GM13977 (cell line): ENCODE results near the gene EEF1AKMT4.

Experiments
- DNase-seq: peaks from one replicate; pipeline ENCODE4 v3.0.0; 2012; ENCODE audit warnings: low spot score
- in situ Hi-C: fragments of 300-500 bp; cut with MboI; formaldehyde crosslinking; loops from one replicate; pipeline ENCODE4 v1.12.0; 2022; ENCODE audit warnings: low sequenced_read_pairs, low pct_unique_long_range_greater_than_20kb, mixed read lengths, inconsistent platforms; ENCODE audit not compliant: unreplicated experiment
- TF ChIP-seq, protein P1 (sequence below): IDR thresholded peaks from 2 replicates; pipeline ENCODE4 v1.5.1; 2012; ENCODE audit warnings: mild to moderate bottlenecking, control low read depth; ENCODE audit not compliant: insufficient read depth; ENCODE audit errors: extremely low read depth, missing control alignments

Gene EEF1AKMT4

DNA sequence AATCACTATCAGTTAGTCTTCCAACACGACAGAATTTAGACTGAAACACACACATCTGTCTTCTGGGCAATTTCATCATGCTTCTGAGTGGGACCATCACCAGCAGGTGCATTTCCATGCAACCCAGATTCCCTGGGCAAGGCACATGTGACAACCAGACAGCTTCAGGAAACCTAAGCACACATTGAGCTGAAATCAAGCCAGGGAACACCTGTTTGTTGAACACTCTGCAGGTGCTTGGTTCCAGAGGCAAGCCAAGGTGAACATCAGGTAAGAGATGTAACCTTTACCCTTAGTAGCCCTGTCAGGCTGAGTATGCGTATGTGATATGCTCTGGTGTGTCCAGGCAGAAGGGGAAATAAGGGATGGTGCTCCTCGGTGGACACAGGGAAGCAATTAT is 46.3 kb downstream of the EEF1AKMT4 start:
- DNase-seq = peak; percentile 1
- TF ChIP-seq, protein P1, sequence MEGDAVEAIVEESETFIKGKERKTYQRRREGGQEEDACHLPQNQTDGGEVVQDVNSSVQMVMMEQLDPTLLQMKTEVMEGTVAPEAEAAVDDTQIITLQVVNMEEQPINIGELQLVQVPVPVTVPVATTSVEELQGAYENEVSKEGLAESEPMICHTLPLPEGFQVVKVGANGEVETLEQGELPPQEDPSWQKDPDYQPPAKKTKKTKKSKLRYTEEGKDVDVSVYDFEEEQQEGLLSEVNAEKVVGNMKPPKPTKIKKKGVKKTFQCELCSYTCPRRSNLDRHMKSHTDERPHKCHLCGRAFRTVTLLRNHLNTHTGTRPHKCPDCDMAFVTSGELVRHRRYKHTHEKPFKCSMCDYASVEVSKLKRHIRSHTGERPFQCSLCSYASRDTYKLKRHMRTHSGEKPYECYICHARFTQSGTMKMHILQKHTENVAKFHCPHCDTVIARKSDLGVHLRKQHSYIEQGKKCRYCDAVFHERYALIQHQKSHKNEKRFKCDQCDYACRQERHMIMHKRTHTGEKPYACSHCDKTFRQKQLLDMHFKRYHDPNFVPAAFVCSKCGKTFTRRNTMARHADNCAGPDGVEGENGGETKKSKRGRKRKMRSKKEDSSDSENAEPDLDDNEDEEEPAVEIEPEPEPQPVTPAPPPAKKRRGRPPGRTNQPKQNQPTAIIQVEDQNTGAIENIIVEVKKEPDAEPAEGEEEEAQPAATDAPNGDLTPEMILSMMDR = no peak
- in situ Hi-C loops = no loop called here

DNA sequence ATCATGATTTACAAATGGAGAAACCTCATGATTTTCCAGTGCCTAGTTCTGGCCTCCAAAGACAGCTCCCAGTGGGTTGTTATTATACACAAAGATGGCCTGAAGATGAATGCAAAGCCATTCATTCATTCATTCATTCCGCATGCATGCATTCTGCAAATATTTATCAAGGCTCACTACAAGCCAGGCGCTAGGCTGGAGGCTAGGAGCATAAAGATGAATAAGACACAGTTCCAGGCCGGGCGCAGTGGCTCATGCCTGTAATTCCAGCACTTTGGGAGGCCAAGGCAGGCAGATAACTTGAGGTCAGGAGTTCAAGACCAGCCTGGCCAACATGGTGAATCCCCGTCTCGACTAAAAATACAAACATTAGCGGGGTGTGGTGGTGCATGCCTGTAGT is 47.1 kb downstream of the EEF1AKMT4 start:
- DNase-seq = no peak
- in situ Hi-C loops = no loop called here
- TF ChIP-seq, protein P1 = no peak

DNA sequence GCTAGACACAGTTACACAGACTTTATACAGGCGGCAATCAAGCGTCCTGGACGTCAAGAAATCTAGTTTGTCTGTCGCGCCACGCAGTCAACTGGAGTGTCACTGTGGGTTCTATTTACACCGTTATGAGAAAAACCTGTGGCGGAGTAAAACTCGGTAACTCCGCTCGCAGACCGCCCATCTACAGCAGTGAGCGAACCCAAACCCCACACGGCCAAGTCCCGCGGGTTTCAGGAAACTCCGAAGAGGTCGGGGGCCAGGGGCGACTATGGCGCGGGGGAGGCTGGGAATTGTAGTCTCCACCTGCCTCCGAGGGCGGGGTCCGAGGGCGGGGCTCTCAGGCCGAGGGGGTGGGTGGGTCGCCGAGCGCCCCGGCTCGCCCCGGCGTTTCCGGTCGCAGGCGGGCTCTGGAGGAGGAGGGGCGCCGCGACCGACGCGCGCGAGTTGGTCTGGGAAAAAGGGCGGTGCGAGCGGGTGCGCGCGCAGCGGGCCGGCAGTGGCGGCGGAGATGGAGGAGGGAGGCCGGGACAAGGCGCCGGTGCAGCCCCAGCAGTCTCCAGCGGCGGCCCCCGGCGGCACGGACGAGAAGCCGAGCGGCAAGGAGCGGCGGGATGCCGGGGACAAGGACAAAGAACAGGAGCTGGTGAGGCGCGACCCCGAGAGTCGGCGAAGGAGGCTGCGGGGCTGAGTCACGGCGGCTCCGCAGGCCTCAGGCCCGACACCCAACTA is 49.5 kb downstream of the EEF1AKMT4 start, which contains the start of gene PSMD2:
PSMD2 (plus strand) TSS at position 483 of the 729 bp plus-strand sequence; CDS start at position 509, 26 bp downstream.
- TF ChIP-seq, protein P1 = no peak
- peak; percentile 99 for DNase-seq
- in situ Hi-C loops = no loop called here

DNA sequence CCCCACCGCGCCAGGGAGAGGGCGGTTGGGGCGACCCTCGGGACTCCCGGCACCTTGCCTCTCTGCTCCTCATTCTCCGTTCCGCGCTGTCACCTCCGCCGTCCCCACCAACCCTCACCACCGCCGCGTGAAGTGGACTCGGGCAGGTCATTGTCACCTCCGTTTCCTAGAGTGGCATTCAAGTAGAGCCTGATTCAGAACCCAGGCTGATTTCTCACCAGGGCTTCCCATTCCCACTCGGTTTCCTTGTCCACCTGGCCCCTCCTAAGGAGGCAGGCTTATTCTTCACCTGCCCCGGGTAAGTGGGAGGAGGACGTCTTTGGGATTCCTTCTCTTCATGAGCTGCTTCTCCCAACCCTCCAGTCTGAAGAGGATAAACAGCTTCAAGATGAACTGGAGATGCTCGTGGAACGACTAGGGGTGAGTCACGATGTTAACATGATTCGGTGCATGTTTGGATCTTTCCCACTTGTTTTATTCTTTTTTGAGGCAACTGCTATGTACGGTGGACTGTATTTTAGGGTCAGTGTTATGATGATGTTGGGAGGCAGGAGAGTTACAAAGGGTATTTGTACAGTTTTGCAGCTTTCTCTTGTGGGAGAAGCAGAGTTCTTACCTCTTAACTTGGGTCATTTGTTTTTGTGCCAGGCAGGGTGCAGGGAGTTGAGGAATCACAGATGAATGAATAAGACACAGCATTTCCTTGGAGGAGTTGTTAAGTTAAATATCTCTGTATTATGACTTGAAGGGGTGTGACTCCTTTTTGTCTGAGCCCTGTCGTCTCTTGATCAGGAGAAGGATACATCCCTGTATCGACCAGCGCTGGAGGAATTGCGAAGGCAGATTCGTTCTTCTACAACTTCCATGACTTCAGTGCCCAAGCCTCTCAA is 50.3 kb downstream of the EEF1AKMT4 start:
- TF ChIP-seq, protein P1 = no peak

DNA sequence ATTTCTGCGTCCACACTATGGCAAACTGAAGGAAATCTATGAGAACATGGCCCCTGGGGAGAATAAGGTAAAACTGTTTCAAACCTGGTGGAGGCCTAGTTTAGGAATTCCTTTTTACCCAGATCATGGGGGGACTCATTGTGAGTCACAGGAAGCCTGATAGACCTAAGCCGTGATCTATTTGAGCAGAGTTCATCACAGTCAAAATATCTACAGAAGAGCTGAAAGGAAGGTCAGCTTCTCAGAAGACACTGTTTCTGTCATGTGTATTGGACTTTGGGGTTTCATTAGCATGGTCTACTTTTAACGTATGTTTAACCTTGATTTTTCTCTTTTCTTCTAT is 50.9 kb downstream of the EEF1AKMT4 start:
- TF ChIP-seq, protein P1 = no peak
- in situ Hi-C loops = no loop called here

More for the DNA sequence above, 50.3 kb downstream of the EEF1AKMT4 start:
- in situ Hi-C loops = no loop called here
- DNase-seq = peak; percentile 12

DNA sequence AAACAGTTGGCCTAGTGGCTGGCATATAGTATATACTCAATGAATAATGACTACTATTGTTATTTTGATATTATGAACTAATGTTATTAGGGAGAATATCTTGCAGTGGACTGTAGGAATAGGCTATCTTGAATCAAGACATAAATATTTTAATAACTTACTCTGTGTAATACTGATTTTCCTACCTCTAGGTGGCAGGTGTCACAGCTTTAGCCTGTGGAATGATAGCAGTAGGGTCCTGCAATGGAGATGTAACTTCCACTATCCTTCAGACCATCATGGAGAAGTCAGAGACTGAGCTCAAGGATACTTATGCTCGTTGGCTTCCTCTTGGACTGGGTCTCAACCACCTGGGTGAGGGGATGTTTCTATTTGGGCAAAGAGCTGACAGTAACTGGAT is 56.1 kb downstream of the EEF1AKMT4 start:
- in situ Hi-C loops = no loop called here
- no peak for DNase-seq
- TF ChIP-seq, protein P1 = peak; percentile 15

More for the DNA sequence above, 50.9 kb downstream of the EEF1AKMT4 start:
- DNase-seq = no peak
